Lung (tissue), 12 donors: Measurements from ENCODE around the gene MINPP1. TPM values are rescaled to one million over a fixed set of nuclear protein-coding genes. Genes with fewer than 3 reads are reported as not detected.

Experiments used
- ATAC-seq: fragments of 200-7000 bp; cut with Tn5 transposase; one replicate; pipeline ENCODE4 v1.9.1; 2020; ENCODE audit warnings: moderate number of reproducible peaks; ENCODE audit not compliant: insufficient read depth, low FRiP score
- DNase-seq, 3 donors: peaks; one replicate each; pipeline ENCODE4 v3.0.0-alpha.2; 2013 to 2017
- H3K27ac ChIP-seq, 2 donors: one replicate each; pipeline ENCODE4 v1.5.1; 2013; ENCODE audit warnings: mild to moderate bottlenecking in 2 of 2, moderate library complexity in 2 of 2, control low read depth in 1 of 2, inconsistent platforms in 1 of 2, low read depth in 1 of 2, low read length in 1 of 2
- H3K27me3 ChIP-seq, 3 donors: one replicate each; pipeline ENCODE4 v1.5.1; 2013; ENCODE audit warnings: low read length in 2 of 3; ENCODE audit not compliant: control insufficient read depth in 3 of 3, insufficient read depth in 3 of 3
- H3K36me3 ChIP-seq, 4 donors: one replicate each; pipeline ENCODE4 v1.5.1; 2013; ENCODE audit warnings: low read length in 4 of 4, mild to moderate bottlenecking in 1 of 4, moderate library complexity in 1 of 4; ENCODE audit not compliant: control insufficient read depth in 4 of 4, insufficient read depth in 4 of 4
- H3K4me1 ChIP-seq, 5 donors: one replicate each; pipeline ENCODE4 v1.5.1; 2013; ENCODE audit warnings: low read length in 5 of 5, mild to moderate bottlenecking in 2 of 5, moderate library complexity in 1 of 5; ENCODE audit not compliant: control insufficient read depth in 5 of 5, insufficient read depth in 5 of 5
- H3K4me3 ChIP-seq: one replicate; pipeline ENCODE4 v1.5.1; 2013; ENCODE audit warnings: mild to moderate bottlenecking, control low read depth, moderate library complexity
- H3K9ac ChIP-seq, 2 donors: one replicate each; pipeline ENCODE4 v1.5.1; 2013; ENCODE audit warnings: low read length in 2 of 2, control low read depth in 1 of 2; ENCODE audit not compliant: insufficient read depth in 1 of 2
- H3K9me3 ChIP-seq, 4 donors: one replicate each; pipeline ENCODE4 v1.5.1; 2013; ENCODE audit warnings: low read length in 3 of 4, mild to moderate bottlenecking in 1 of 4, moderate library complexity in 1 of 4; ENCODE audit not compliant: control insufficient read depth in 4 of 4, insufficient read depth in 3 of 4
- CTCF ChIP-seq: IDR thresholded peaks from 2 replicates; pipeline ENCODE4 v1.5.1; 2012; ENCODE audit warnings: mild to moderate bottlenecking; ENCODE audit errors: control extremely low read depth, extremely low read depth
- WGBS, 2 donors: extraction: QIAGEN DNeasy Blood & Tissue Kit; methylation state at CpG; one replicate each; pipeline ENCODE4 v1.1.7; 2013; 5-methylcytosine and 5-hydroxymethylcytosine counted together
- polyA plus RNA-seq, 2 donors: library from polyadenylated mRNA; stranded (reverse); fragments of 200-250 nt; gene quantifications; one replicate each; pipeline ENCODE4 v1.2.1, GENCODE V29; 2013
- total RNA-seq, 2 donors: library from RNA; depleted of rRNA in 1 of 2; stranded (reverse); fragments of >200 nt in 1 of 2; gene quantifications; one replicate each; pipeline ENCODE4 v1.2.1, GENCODE V29; 2014 to 2021
- donor health status: control.
- donor health status: control.
- donor health status: Bipolar disorder and iron deficiency.
- donor health status: healthy.
- donor health status: DM: yes; HTN: yes; CAD: no.

Gene MINPP1
- total and polyA plus RNA-seq, 4 donors = 8.2 to 31.2 (median 12.4) TPM

GRCh38 chr10:87545783-87546182 lies 41.1 kb downstream of the MINPP1 start:
- Histone ChIP-seq H3K36me3 (peaks cover 0 to 22% (median 8%) of the 10 kb centered on the region in 4 donors), H3K4me3 (no peak overlapping the region), H3K9me3 (no peaks in the 10 kb centered on the region), H3K9ac (no peak overlapping the region), H3K27ac (peak overlapping the region in 1 of 2 donors; percentile 70), H3K27me3 (no peaks in the 10 kb centered on the region), H3K4me1 (peaks cover 0 to 18% (median 3%) of the 10 kb centered on the region in 5 donors)
- DNase-seq (no peak), ATAC-seq (no peak)
- 65 to 67% methylated on average over 5 of the region's 5 CpGs for WGBS, 2 donors
- TF ChIP-seq CTCF = no peak

GRCh38 chr10:87546210-87546609 lies 41.5 kb downstream of the MINPP1 start:
- Histone ChIP-seq H3K9me3 (no peaks in the 10 kb centered on the region), H3K9ac (no peak overlapping the region), H3K36me3 (peaks cover 0 to 22% (median 8%) of the 10 kb centered on the region in 4 donors), H3K27me3 (no peaks in the 10 kb centered on the region), H3K4me3 (no peak overlapping the region), H3K27ac (peak overlapping the region in 1 of 2 donors; percentile 70), H3K4me1 (peaks cover 0 to 20% (median 5%) of the 10 kb centered on the region in 5 donors)
- ATAC-seq = peak; percentile 66
- no peak for TF ChIP-seq CTCF
- WGBS, 2 donors = 49 to 62% methylated on average over 7 of the region's 7 CpGs
- peak; percentile 35 to 61 (median 47) for DNase-seq

GRCh38 chr10:87546971-87547413 lies 42.3 kb downstream of the MINPP1 start:
- DNase-seq (no peak), ATAC-seq (no peak)
- TF ChIP-seq CTCF = no peak
- Histone ChIP-seq H3K36me3 (peaks cover 0 to 15% (median 8%) of the 10 kb centered on the region in 4 donors), H3K4me1 (peaks cover 0 to 24% (median 5%) of the 10 kb centered on the region in 5 donors), H3K27me3 (no peaks in the 10 kb centered on the region), H3K27ac (peak overlapping the region in 1 of 2 donors; percentile 3), H3K9me3 (no peaks in the 10 kb centered on the region), H3K4me3 (no peak overlapping the region), H3K9ac (no peak overlapping the region)
- 64 to 89% methylated on average over 2 of the region's 2 CpGs for WGBS, 2 donors
